Stomach (tissue), 9 donors: ENCODE measurements around the gene KRTCAP2. TPM values are rescaled to one million over a fixed set of nuclear protein-coding genes. Genes with fewer than 3 reads are reported as not detected.

ENCODE experiments used
- DNase-seq, 2 donors: peaks; one replicate each; pipeline versions ENCODE4 v3.0.0 to v3.0.0-alpha.2; 2013 to 2019
- H3K27ac ChIP-seq, 5 donors: fragments of 200-600 bp in 4 of 5; sonication (generic) in 4 of 5; one replicate each; pipeline ENCODE4 v1.5.1; 2013 to 2019; ENCODE audit warnings: mild to moderate bottlenecking in 1 of 5, moderate library complexity in 1 of 5
- H3K27me3 ChIP-seq, 3 donors: fragments of 200-600 bp; sonication (generic); one replicate each; pipeline ENCODE4 v1.5.1; 2017 to 2019; ENCODE audit warnings: mixed run types in 1 of 3
- H3K36me3 ChIP-seq, 4 donors: fragments of 200-600 bp; sonication (generic); 1 replicate in 3 of 4; 2 replicates in 1 of 4; pipeline ENCODE4 v1.5.1; 2016 to 2019
- H3K4me1 ChIP-seq, 4 donors: fragments of 200-600 bp; sonication (generic); one replicate each; pipeline ENCODE4 v1.5.1; 2016 to 2019
- H3K4me3 ChIP-seq, 4 donors: fragments of 200-600 bp; sonication (generic) in 3 of 4; one replicate each; pipeline ENCODE4 v1.5.1; 2016 to 2019; ENCODE audit warnings: mild to moderate bottlenecking in 1 of 4
- H3K9me3 ChIP-seq, 4 donors: fragments of 200-600 bp; sonication (generic); one replicate each; pipeline ENCODE4 v1.5.1; 2016 to 2019
- CTCF ChIP-seq, 7 experiments: fragments of 450-650 bp in 4 of 7; fragments of 200-600 bp in 3 of 7; sonication (generic) in 3 of 7; IDR thresholded peaks; one replicate each; pipeline ENCODE4 v1.5.1; 2016 to 2019; ENCODE audit warnings: antibody characterized with exemption in 7 of 7, control low read depth in 2 of 7, mild to moderate bottlenecking in 1 of 7
- EP300 ChIP-seq: sonication (generic); formaldehyde crosslinking; IDR thresholded peaks from one replicate; pipeline ENCODE4 v1.6.1; 2017; ENCODE audit warnings: antibody characterized with exemption
- POLR2A ChIP-seq, 4 donors: fragments of 450-650 bp; IDR thresholded peaks; one replicate each; pipeline ENCODE4 v1.6.1; 2016; ENCODE audit warnings: antibody characterized with exemption in 4 of 4, control low read depth in 2 of 4, mild to moderate bottlenecking in 1 of 4, moderate library complexity in 1 of 4
- POLR2AphosphoS5 ChIP-seq, 3 donors: sonication (generic); formaldehyde crosslinking; IDR thresholded peaks; one replicate each; pipeline ENCODE4 v1.6.1; 2016; ENCODE audit warnings: antibody characterized with exemption in 3 of 3
- WGBS, 5 donors: extraction: QIAGEN DNeasy Blood & Tissue Kit in 3 of 5; methylation state at CpG; one replicate each; pipeline versions ENCODE4 v1.1.5 to v1.1.7; 2013 to 2018; 5-methylcytosine and 5-hydroxymethylcytosine counted together
- intact Hi-C: fragments of 100-400 bp; cut with DNase I; formaldehyde crosslinking; loops from one replicate; pipeline ENCODE4 v1.15.1; 2023; ENCODE audit warnings: low total_unique reads
- polyA plus RNA-seq, 3 donors: library from polyadenylated mRNA; stranded (reverse); fragments of 200-250 nt; gene quantifications; one replicate each; pipeline ENCODE4 v1.2.3, GENCODE V29; 2013
- total RNA-seq, 5 donors: library from RNA; depleted of rRNA; stranded (reverse); fragments of >200 nt; gene quantifications; one replicate each; pipeline versions ENCODE4 v1.1.0 to v1.2.3, GENCODE V29; 2014 to 2016
- donor health status: healthy with polysubstance abuse.
- donor health status: Bipolar disorder and iron deficiency.
- donor health status: healthy.

The KRTCAP2 gene
- total and polyA plus RNA-seq, 8 donors: 60.8 to 399 (median 184) TPM

DNA sequence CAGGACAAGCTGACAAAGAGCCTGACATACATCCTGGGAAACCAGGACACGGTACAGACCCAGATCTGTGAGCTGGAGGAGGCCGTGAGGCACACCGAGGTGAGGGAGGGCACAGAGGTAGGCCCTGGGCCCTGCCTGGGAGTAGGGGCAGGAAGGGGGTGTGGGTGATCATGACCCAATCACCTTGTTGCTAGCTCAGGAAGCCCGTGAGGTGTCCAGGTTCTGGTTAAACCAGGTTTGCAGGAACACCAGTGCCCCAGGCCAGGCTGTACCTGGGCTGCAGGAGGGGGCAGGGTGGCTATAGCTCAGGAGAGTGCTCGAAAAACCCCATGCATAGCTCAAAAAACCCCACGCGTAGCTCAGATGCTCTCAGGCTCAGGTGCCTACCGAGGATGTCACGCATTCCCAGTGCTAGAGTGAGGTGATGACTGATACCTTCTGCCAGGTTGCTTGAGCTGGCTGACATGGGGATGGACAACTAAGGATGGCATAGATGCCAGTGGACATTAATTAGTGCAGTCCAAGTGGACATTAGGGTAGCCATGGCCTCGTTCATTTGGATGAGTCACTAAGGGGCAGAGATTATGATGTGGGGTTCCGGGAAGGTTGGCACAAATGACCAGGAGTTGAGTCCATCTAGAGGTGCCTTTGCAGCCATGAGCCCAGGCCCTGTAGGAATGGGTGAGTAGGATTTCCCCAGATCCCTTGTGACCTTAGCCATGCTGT lies 4.3 kb upstream of the KRTCAP2 start:
- Histone ChIP-seq H3K36me3 (peaks cover 0 to 16% (median 0%) of the 10 kb centered on the region in 4 donors), H3K27me3 (peaks cover 0 to 19% (median 6%) of the 10 kb centered on the region in 3 donors), H3K4me3 (no peak overlapping the region), H3K27ac (peak overlapping the region; percentile 34 to 96 (median 81)), H3K4me1 (peaks cover 43 to 88% (median 81%) of the 10 kb centered on the region in 4 donors), H3K9me3 (no peaks in the 10 kb centered on the region)
- 48 to 69% (median 51%) methylated on average over 9 to 11 of the region's 11 CpGs for WGBS, 5 donors
- TF ChIP-seq POLR2AphosphoS5 (IDR thresholded peaks at IDR 0.05) (no peak), EP300 (no peak), POLR2A (IDR thresholded peaks at IDR 0.05) (no peak), CTCF (IDR thresholded peaks at IDR 0.05) (no peak)
- intact Hi-C loops: loop anchor here (10.0 kb wide), 1 partner anchor 47 kb away; no protein-coding TSS in a partner anchor
- peak; percentile 64 to 72 for DNase-seq

GRCh38 chr1:155176544-155177071 lies 3.5 kb upstream of the KRTCAP2 start:
- no peaks in the 10 kb centered on the region for H3K9me3 ChIP-seq
- WGBS, 5 donors: 41 to 54% (median 48%) methylated on average over 8 of the region's 8 CpGs
- peak; percentile 95 to 96 for DNase-seq
- TF ChIP-seq POLR2A (IDR thresholded peaks at IDR 0.05): no peak
- peak in 6 of 7 experiments; percentile 64 to 98 (median 94) for TF ChIP-seq CTCF (IDR thresholded peaks at IDR 0.05)
- TF ChIP-seq POLR2AphosphoS5 (IDR thresholded peaks at IDR 0.05): peak; percentile 38 to 91 (median 45)
- intact Hi-C loops: loop anchor here (10.0 kb wide), 1 partner anchor 48 kb away; no protein-coding TSS in a partner anchor
- no peak overlapping the region for H3K4me3 ChIP-seq
- H3K27me3 ChIP-seq: peaks cover 0 to 19% (median 6%) of the 10 kb centered on the region in 3 donors
- peak overlapping the region; percentile 34 to 96 (median 81) for H3K27ac ChIP-seq
- peaks cover 48 to 87% (median 81%) of the 10 kb centered on the region in 4 donors for H3K4me1 ChIP-seq
- H3K36me3 ChIP-seq: peaks cover 0 to 12% (median 0%) of the 10 kb centered on the region in 4 donors

DNA sequence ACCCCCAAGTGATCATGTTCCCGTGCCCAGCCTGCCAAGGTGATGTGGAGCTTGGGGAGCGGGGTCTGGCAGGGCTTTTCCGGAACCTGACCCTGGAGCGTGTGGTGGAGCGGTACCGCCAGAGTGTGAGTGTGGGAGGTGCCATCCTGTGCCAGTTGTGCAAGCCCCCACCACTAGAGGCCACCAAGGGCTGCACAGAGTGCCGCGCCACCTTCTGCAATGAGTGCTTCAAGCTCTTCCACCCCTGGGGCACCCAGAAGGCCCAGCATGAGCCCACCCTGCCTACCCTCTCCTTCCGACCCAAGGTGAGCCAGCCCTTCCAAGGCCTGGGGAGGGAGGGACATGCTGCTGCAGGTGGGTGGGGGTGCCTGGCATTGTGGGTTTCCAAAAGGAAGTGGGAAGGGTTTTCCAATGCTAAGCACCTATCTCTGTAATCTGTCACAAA lies 2.8 kb upstream of the KRTCAP2 start:
- H3K36me3 ChIP-seq: peaks cover 0 to 10% (median 1%) of the 10 kb centered on the region in 4 donors
- TF ChIP-seq EP300 (no peak), CTCF (IDR thresholded peaks at IDR 0.05) (peak in 1 of 7 experiments; percentile 18), POLR2A (IDR thresholded peaks at IDR 0.05) (no peak), POLR2AphosphoS5 (IDR thresholded peaks at IDR 0.05) (no peak)
- no peaks in the 10 kb centered on the region for H3K9me3 ChIP-seq
- intact Hi-C loops: loop anchor here (10.0 kb wide), 1 partner anchor 49 kb away; no protein-coding TSS in a partner anchor
- peak overlapping the region; percentile 61 to 96 (median 93) for H3K27ac ChIP-seq
- peaks cover 0 to 19% (median 6%) of the 10 kb centered on the region in 3 donors for H3K27me3 ChIP-seq
- no peak overlapping the region for H3K4me3 ChIP-seq
- peaks cover 48 to 86% (median 79%) of the 10 kb centered on the region in 4 donors for H3K4me1 ChIP-seq
- peak; percentile 53 to 70 for DNase-seq
- 24 to 54% (median 42%) methylated on average over 2 to 9 of the region's 9 CpGs for WGBS, 5 donors

GRCh38 chr1:155175281-155175926 lies 2.3 kb upstream of the KRTCAP2 start:
- WGBS, 5 donors: 76 to 85% (median 81%) methylated on average over 11 to 12 of the region's 12 CpGs
- H3K4me3 ChIP-seq: no peak overlapping the region
- peaks cover 48 to 84% (median 76%) of the 10 kb centered on the region in 4 donors for H3K4me1 ChIP-seq
- DNase-seq: peak; percentile 24 to 38
- peaks cover 0 to 19% (median 6%) of the 10 kb centered on the region in 3 donors for H3K27me3 ChIP-seq
- H3K36me3 ChIP-seq: peaks cover 0 to 16% (median 7%) of the 10 kb centered on the region in 4 donors
- intact Hi-C loops: loop anchor here (10.0 kb wide), 1 partner anchor 49 kb away; no protein-coding TSS in a partner anchor
- H3K27ac ChIP-seq: peak overlapping the region; percentile 61 to 96 (median 93)
- no peaks in the 10 kb centered on the region for H3K9me3 ChIP-seq
- TF ChIP-seq POLR2AphosphoS5 (IDR thresholded peaks at IDR 0.05) (no peak), CTCF (IDR thresholded peaks at IDR 0.05) (no peak), EP300 (no peak), POLR2A (IDR thresholded peaks at IDR 0.05) (no peak)
